Neuronal stem cell (in vitro differentiated cells): ENCODE data around the gene RBAK.
A peak's percentile ranks its signal among the peaks of the same experiment; 100 is the strongest.
"Not testable (repeated sequence)": the region's sequence is repeated elsewhere in the genome, so short reads cannot be mapped to it uniquely, and the experiment has no call there.

Experiments
- DNase-seq: peaks from one replicate; pipeline ENCODE4 v3.0.0-alpha.2; 2013; ENCODE audit warnings: low spot score
- H2AFZ ChIP-seq: one replicate; pipeline ENCODE4 v1.6.1; 2013; ENCODE audit warnings: mild to moderate bottlenecking, low read length, inconsistent platforms
- H2AK5ac ChIP-seq: 2 replicates; pipeline ENCODE4 v1.6.1; 2013; ENCODE audit warnings: low read depth, mild to moderate bottlenecking, inconsistent platforms, low read length, moderate library complexity, mixed read lengths
- H2BK120ac ChIP-seq: 2 replicates; pipeline ENCODE4 v1.6.1; 2013; ENCODE audit warnings: low read depth, mild to moderate bottlenecking, inconsistent platforms, low read length, moderate library complexity, mixed read lengths
- H2BK12ac ChIP-seq: one replicate; pipeline ENCODE4 v1.6.1; 2013; ENCODE audit warnings: low read length, inconsistent platforms
- H2BK15ac ChIP-seq: 2 replicates; pipeline ENCODE4 v1.6.1; 2013; ENCODE audit warnings: mild to moderate bottlenecking, low read length, inconsistent platforms, mixed read lengths
- H2BK5ac ChIP-seq: one replicate; pipeline ENCODE4 v1.6.1; 2013; ENCODE audit warnings: inconsistent platforms, mild to moderate bottlenecking, low read length, moderate library complexity
- H3K14ac ChIP-seq: one replicate; pipeline ENCODE4 v1.6.1; 2013; ENCODE audit warnings: low read length, inconsistent platforms
- H3K18ac ChIP-seq: 2 replicates; pipeline ENCODE4 v1.6.1; 2013; ENCODE audit warnings: low read length, inconsistent platforms
- H3K23ac ChIP-seq: 2 replicates; pipeline ENCODE4 v1.6.1; 2013; ENCODE audit warnings: low read depth, mild to moderate bottlenecking, mixed read lengths, low read length, inconsistent platforms; ENCODE audit not compliant: poor library complexity
- H3K27ac ChIP-seq: replicated peaks from 3 replicates; pipeline ENCODE4 v1.5.1; 2013; ENCODE audit warnings: low read length, inconsistent platforms
- H3K27me3 ChIP-seq, 3 experiments: 2 replicates each; pipeline ENCODE4 v1.6.1; 2013; ENCODE audit warnings: low read length in 3 of 3, mild to moderate bottlenecking in 2 of 3, inconsistent platforms in 1 of 3, low read depth in 1 of 3, mixed read lengths in 1 of 3, moderate library complexity in 1 of 3; ENCODE audit not compliant: control insufficient read depth in 3 of 3, insufficient read depth in 3 of 3
- H3K36me3 ChIP-seq, 2 donors: replicated peaks in 1 of 2; 2 replicates each; pipeline ENCODE4 v1.6.1; 2013; ENCODE audit warnings: low read length in 2 of 2; ENCODE audit not compliant: control insufficient read depth in 2 of 2, insufficient read depth in 2 of 2
- H3K4ac ChIP-seq: 2 replicates; pipeline ENCODE4 v1.6.1; 2013; ENCODE audit warnings: inconsistent platforms, mild to moderate bottlenecking, low read length, moderate library complexity
- H3K4me1 ChIP-seq, 2 donors: 1 replicate in 1 of 2; 2 replicates in 1 of 2; pipeline ENCODE4 v1.6.1; 2013; ENCODE audit warnings: low read length in 2 of 2, low read depth in 1 of 2; ENCODE audit not compliant: control insufficient read depth in 2 of 2, insufficient read depth in 1 of 2
- H3K4me2 ChIP-seq: one replicate; pipeline ENCODE4 v1.6.1; 2013; ENCODE audit warnings: mild to moderate bottlenecking, low read length, inconsistent platforms; ENCODE audit not compliant: insufficient read depth, poor library complexity, severe bottlenecking
- H3K4me3 ChIP-seq, 2 donors: 2 replicates each; pipeline ENCODE4 v1.5.1; 2013; ENCODE audit warnings: low read length in 2 of 2, mild to moderate bottlenecking in 2 of 2, inconsistent platforms in 1 of 2, moderate library complexity in 1 of 2
- H3K79me1 ChIP-seq: one replicate; pipeline ENCODE4 v1.6.1; 2013; ENCODE audit warnings: low read depth, mild to moderate bottlenecking, inconsistent platforms, low read length, moderate library complexity
- H3K9ac ChIP-seq: one replicate; pipeline ENCODE4 v1.6.1; 2013; ENCODE audit warnings: mild to moderate bottlenecking, low read depth, low read length, inconsistent platforms; ENCODE audit not compliant: poor library complexity
- H3K9me3 ChIP-seq, 2 donors: replicated peaks in 1 of 2; 2 replicates each; pipeline versions ENCODE3 to v1.6.1; 2013; ENCODE audit warnings: low read length in 2 of 2, mild to moderate bottlenecking in 2 of 2, inconsistent platforms in 1 of 2, low read depth in 1 of 2, mixed read lengths in 1 of 2, moderate library complexity in 1 of 2; ENCODE audit not compliant: control insufficient read depth in 2 of 2, insufficient read depth in 1 of 2
- H4K8ac ChIP-seq: one replicate; pipeline ENCODE4 v1.6.1; 2013; ENCODE audit warnings: low read depth, mild to moderate bottlenecking, inconsistent platforms, low read length, moderate library complexity
- H4K91ac ChIP-seq: one replicate; pipeline ENCODE4 v1.6.1; 2013; ENCODE audit warnings: low read length, low read depth, mild to moderate bottlenecking, inconsistent platforms; ENCODE audit not compliant: poor library complexity
- WGBS, 2 donors: extraction: QIAGEN DNeasy Blood & Tissue Kit; methylation state at CpG; one replicate each; pipeline ENCODE4 v1.1.7; 2013; ENCODE audit warnings: missing lambda C conversion rate in 2 of 2, mixed read lengths in 1 of 2; ENCODE audit not compliant: insufficient read length in 2 of 2, insufficient replicate concordance in 1 of 2; ENCODE audit errors: extremely low coverage in 2 of 2; 5-methylcytosine and 5-hydroxymethylcytosine counted together

RBAK gene

GRCh38 chr7:5046397-5046732 lies 705 bp downstream of the RBAK start:
- WGBS, 2 donors: no CpG with 5 or more reads among the region's 20 CpGs
- H3K79me1 ChIP-seq: not testable (repeated sequence)

GRCh38 chr7:5047127-5047526 lies 1.5 kb downstream of the RBAK start:
- Histone ChIP-seq H3K36me3 (peaks cover 6 to 41% of the 10 kb centered on the region in 2 donors), H3K4me2 (peak overlapping the region; percentile 11), H3K9me3 (peaks cover 0 to 25% of the 10 kb centered on the region in 2 donors), H3K4me3 (peak overlapping the region in 1 of 2 donors; percentile 2)
- H2BK5ac ChIP-seq, H2BK12ac ChIP-seq, H3K23ac ChIP-seq, H2AK5ac ChIP-seq, H3K79me1 ChIP-seq, H4K8ac ChIP-seq, H2BK15ac ChIP-seq, H3K4ac ChIP-seq, H3K27me3 ChIP-seq, H3K27ac ChIP-seq, H4K91ac ChIP-seq, H3K18ac ChIP-seq, H2AFZ ChIP-seq, DNase-seq, H3K14ac ChIP-seq, H2BK120ac ChIP-seq, H3K4me1 ChIP-seq, H3K9ac ChIP-seq: not testable (repeated sequence)
- WGBS, 2 donors: no CpG with 5 or more reads among the region's 2 CpGs

More at GRCh38 chr7:5046397-5046732, 705 bp downstream of the RBAK start:
- peak overlapping the region; percentile 89 to 92 for H3K4me3 ChIP-seq
- H4K91ac ChIP-seq, H3K27ac ChIP-seq, H3K27me3 ChIP-seq, H2BK12ac ChIP-seq, H2BK120ac ChIP-seq, H2BK15ac ChIP-seq, H4K8ac ChIP-seq, DNase-seq, H3K4ac ChIP-seq, H3K14ac ChIP-seq, H2BK5ac ChIP-seq, H2AK5ac ChIP-seq, H3K4me1 ChIP-seq: not testable (repeated sequence)
- peaks cover 6 to 34% of the 10 kb centered on the region in 2 donors for H3K36me3 ChIP-seq
- H3K23ac ChIP-seq: peak overlapping the region; percentile 93
- H3K9me3 ChIP-seq: peaks cover 0 to 17% of the 10 kb centered on the region in 2 donors
- H2AFZ ChIP-seq: peak overlapping the region; percentile 97
- H3K18ac ChIP-seq: peak overlapping the region; percentile 96
- peak overlapping the region; percentile 96 for H3K9ac ChIP-seq
- peak overlapping the region; percentile 60 for H3K4me2 ChIP-seq

GRCh38 chr7:5050676-5051075 lies 5.0 kb downstream of the RBAK start:
- H3K18ac ChIP-seq: no peak overlapping the region
- no peak overlapping the region for H3K23ac ChIP-seq
- H2BK5ac ChIP-seq: no peak overlapping the region
- no peak overlapping the region for H2BK120ac ChIP-seq
- no peak overlapping the region for H4K8ac ChIP-seq
- H3K27me3 ChIP-seq: no peaks in the 10 kb centered on the region
- no peaks in the 10 kb centered on the region for H3K4me1 ChIP-seq
- H4K91ac ChIP-seq: no peak overlapping the region
- H3K9ac ChIP-seq: no peak overlapping the region
- no peak overlapping the region for H2AK5ac ChIP-seq
- no peak for DNase-seq
- H3K27ac ChIP-seq: no peak overlapping the region
- H3K36me3 ChIP-seq: peaks cover 9 to 76% of the 10 kb centered on the region in 2 donors
- H2BK12ac ChIP-seq: no peak overlapping the region
- WGBS, 2 donors: no CpG with 5 or more reads among the region's 2 CpGs
- no peak overlapping the region for H3K4me2 ChIP-seq
- H2BK15ac ChIP-seq: no peak overlapping the region
- no peak overlapping the region for H3K14ac ChIP-seq
- H3K4me3 ChIP-seq: no peak overlapping the region
- H3K4ac ChIP-seq: no peak overlapping the region
- peaks cover 2 to 49% of the 10 kb centered on the region in 2 donors for H3K9me3 ChIP-seq
- no peak overlapping the region for H2AFZ ChIP-seq
- peaks cover 4% of the 10 kb centered on the region for H3K79me1 ChIP-seq

GRCh38 chr7:5051731-5052130 lies 6.1 kb downstream of the RBAK start:
- H4K91ac ChIP-seq, H4K8ac ChIP-seq, H3K9ac ChIP-seq, H3K18ac ChIP-seq, H2BK120ac ChIP-seq, H3K4ac ChIP-seq, H3K4me1 ChIP-seq, H3K27ac ChIP-seq, H3K4me3 ChIP-seq, H3K4me2 ChIP-seq, H2BK5ac ChIP-seq, H2AFZ ChIP-seq, H3K27me3 ChIP-seq, H2BK12ac ChIP-seq, H3K79me1 ChIP-seq, DNase-seq, H2AK5ac ChIP-seq, H3K23ac ChIP-seq, H3K14ac ChIP-seq, H2BK15ac ChIP-seq: not testable (repeated sequence)
- Histone ChIP-seq H3K36me3 (peaks cover 9 to 85% of the 10 kb centered on the region in 2 donors), H3K9me3 (peaks cover 3 to 51% of the 10 kb centered on the region in 2 donors)
